ENCODE data around the gene TTC34. TPM values are rescaled to one million over a fixed set of nuclear protein-coding genes. Genes with fewer than 3 reads are reported as not detected.

The TTC34 gene
- total RNA-seq, 1 experiment from 2014 or later, result 0.79 TPM

- intact Hi-C loops (cut with micrococcal nuclease; ENCODE audit: unreplicated experiment), result no loop called here
- H3K9me3 ChIP-seq, result no peaks in the 10 kb centered on the region
- H3K27ac Mint-ChIP-seq (ENCODE audit: unreplicated experiment), result no peak overlapping the region
Measured at GRCh38 chr1:2807678-2808385, 6.3 kb upstream of the TTC34 start.

GRCh38 chr1:2807036-2807435 lies 5.5 kb upstream of the TTC34 start:
- intact Hi-C loops (cut with micrococcal nuclease; ENCODE audit: unreplicated experiment), result no loop called here
- H3K27ac Mint-ChIP-seq (ENCODE audit: unreplicated experiment), result no peak overlapping the region
- ChIA-PET POLR2A (no interaction called here), CTCF (no interaction called here)
- no TSS peak for BruUV-seq (replicated peaks)
- H3K4me3 ChIP-seq (ENCODE audit: low read depth, low read length), result no peak overlapping the region
- H3K9me3 Mint-ChIP-seq (ENCODE audit: unreplicated experiment), result no peaks in the 10 kb centered on the region
- H3K9me3 ChIP-seq, result no peaks in the 10 kb centered on the region
- H3K4me3 Mint-ChIP-seq (ENCODE audit: unreplicated experiment), result no peak overlapping the region
- no peak for DNase-seq
- no peaks in the 10 kb centered on the region for H3K4me1 Mint-ChIP-seq (ENCODE audit: low read depth, unreplicated experiment)
- H3K27me3 ChIP-seq (replicated peaks; ENCODE audit: control insufficient read depth, insufficient read depth, low read length), result no peaks in the 10 kb centered on the region
- H3K36me3 ChIP-seq (ENCODE audit: control insufficient read depth, insufficient read depth, low read length), result no peaks in the 10 kb centered on the region
- TF ChIP-seq CTCF (IDR thresholded peaks at IDR 0.05; ENCODE audit: insufficient read depth in 1 of 2, low read depth in 1 of 2, low read length in 1 of 2, severe bottlenecking in 1 of 2, unreplicated experiment in 1 of 2), result no peak
- no peaks in the 10 kb centered on the region for H3K4me1 ChIP-seq
- H3K27me3 Mint-ChIP-seq (ENCODE audit: insufficient read depth, unreplicated experiment), result peaks cover 11% of the 10 kb centered on the region
- H3K36me3 Mint-ChIP-seq (ENCODE audit: insufficient read depth, unreplicated experiment), result no peaks in the 10 kb centered on the region

More at GRCh38 chr1:2807678-2808385, 6.3 kb upstream of the TTC34 start:
- peaks cover 11% of the 10 kb centered on the region for H3K27me3 Mint-ChIP-seq (ENCODE audit: insufficient read depth, unreplicated experiment)
- no peak for TF ChIP-seq CTCF (IDR thresholded peaks at IDR 0.05; ENCODE audit: insufficient read depth in 1 of 2, low read depth in 1 of 2, low read length in 1 of 2, severe bottlenecking in 1 of 2, unreplicated experiment in 1 of 2)
- POLR2A ChIA-PET, result no interaction called here
- no peaks in the 10 kb centered on the region for H3K9me3 Mint-ChIP-seq (ENCODE audit: unreplicated experiment)
- H3K4me3 Mint-ChIP-seq (ENCODE audit: unreplicated experiment), result no peak overlapping the region
- no peaks in the 10 kb centered on the region for H3K4me1 ChIP-seq
- H3K4me1 Mint-ChIP-seq (ENCODE audit: low read depth, unreplicated experiment), result no peaks in the 10 kb centered on the region
- CTCF ChIA-PET, result no interaction called here
- no peaks in the 10 kb centered on the region for H3K36me3 Mint-ChIP-seq (ENCODE audit: insufficient read depth, unreplicated experiment)
- H3K4me3 ChIP-seq (ENCODE audit: low read depth, low read length), result no peak overlapping the region
- no peaks in the 10 kb centered on the region for H3K27me3 ChIP-seq (replicated peaks; ENCODE audit: control insufficient read depth, insufficient read depth, low read length)
- no TSS peak for BruUV-seq (replicated peaks)
- no peak for DNase-seq
- no peaks in the 10 kb centered on the region for H3K36me3 ChIP-seq (ENCODE audit: control insufficient read depth, insufficient read depth, low read length)

- CTCF ChIA-PET, result no interaction called here
- Mint-ChIP-seq H3K4me3 (ENCODE audit: unreplicated experiment) (no peak overlapping the region), H3K27me3 (ENCODE audit: insufficient read depth, unreplicated experiment) (peaks cover 11% of the 10 kb centered on the region), H3K27ac (ENCODE audit: unreplicated experiment) (no peak overlapping the region), H3K4me1 (ENCODE audit: low read depth, unreplicated experiment) (no peaks in the 10 kb centered on the region), H3K9me3 (ENCODE audit: unreplicated experiment) (no peaks in the 10 kb centered on the region), H3K36me3 (ENCODE audit: insufficient read depth, unreplicated experiment) (no peaks in the 10 kb centered on the region)
- no peaks in the 10 kb centered on the region for H3K36me3 ChIP-seq (ENCODE audit: control insufficient read depth, insufficient read depth, low read length)
- no peak overlapping the region for H3K4me3 ChIP-seq (ENCODE audit: low read depth, low read length)
- POLR2A ChIA-PET, result no interaction called here
- H3K9me3 ChIP-seq, result no peaks in the 10 kb centered on the region
- BruUV-seq (replicated peaks), result no TSS peak
- H3K4me1 ChIP-seq, result no peaks in the 10 kb centered on the region
- no peak for TF ChIP-seq CTCF (IDR thresholded peaks at IDR 0.05; ENCODE audit: insufficient read depth in 1 of 2, low read depth in 1 of 2, low read length in 1 of 2, severe bottlenecking in 1 of 2, unreplicated experiment in 1 of 2)
- no peaks in the 10 kb centered on the region for H3K27me3 ChIP-seq (replicated peaks; ENCODE audit: control insufficient read depth, insufficient read depth, low read length)
- intact Hi-C loops (cut with micrococcal nuclease; ENCODE audit: unreplicated experiment), result no loop called here
- DNase-seq, result no peak
Measured at GRCh38 chr1:2806591-2806990, 5.1 kb upstream of the TTC34 start.
